HUES64 (cell line): ENCODE results near the gene TMEM259.
A peak's percentile ranks its signal among the peaks of the same experiment; 100 is the strongest.

Experiments used
- H3K27ac ChIP-seq: 2 replicates; pipeline ENCODE4 v1.7.0; 2013; ENCODE audit warnings: low read depth, low read length, inconsistent platforms
- H3K27me3 ChIP-seq: 2 replicates; pipeline ENCODE4 v1.6.1; 2013; ENCODE audit warnings: mild to moderate bottlenecking, low read length; ENCODE audit not compliant: insufficient read depth
- H3K36me3 ChIP-seq: 2 replicates; pipeline ENCODE4 v1.6.1; 2013; ENCODE audit warnings: mild to moderate bottlenecking, low read length; ENCODE audit not compliant: insufficient read depth
- H3K4me1 ChIP-seq: 2 replicates; pipeline ENCODE4 v1.6.1; 2013; ENCODE audit warnings: mild to moderate bottlenecking, low read length, moderate library complexity; ENCODE audit not compliant: insufficient read depth
- H3K4me3 ChIP-seq: 2 replicates; pipeline ENCODE4 v1.5.1; 2013; ENCODE audit warnings: mild to moderate bottlenecking, low read length, moderate library complexity
- H3K9ac ChIP-seq: 2 replicates; pipeline ENCODE4 v1.6.1; 2013; ENCODE audit warnings: mild to moderate bottlenecking, low read depth, low read length
- H3K9me3 ChIP-seq: 2 replicates; pipeline ENCODE4 v1.6.1; 2013; ENCODE audit warnings: low read depth, low read length; ENCODE audit not compliant: insufficient read depth
- WGBS: fragments of 150-250, 120-280 bp; methylation state at CpG from one replicate; pipeline ENCODE4 v1.1.7; 2013; ENCODE audit warnings: missing lambda C conversion rate; 5-methylcytosine and 5-hydroxymethylcytosine counted together

The TMEM259 gene

DNA sequence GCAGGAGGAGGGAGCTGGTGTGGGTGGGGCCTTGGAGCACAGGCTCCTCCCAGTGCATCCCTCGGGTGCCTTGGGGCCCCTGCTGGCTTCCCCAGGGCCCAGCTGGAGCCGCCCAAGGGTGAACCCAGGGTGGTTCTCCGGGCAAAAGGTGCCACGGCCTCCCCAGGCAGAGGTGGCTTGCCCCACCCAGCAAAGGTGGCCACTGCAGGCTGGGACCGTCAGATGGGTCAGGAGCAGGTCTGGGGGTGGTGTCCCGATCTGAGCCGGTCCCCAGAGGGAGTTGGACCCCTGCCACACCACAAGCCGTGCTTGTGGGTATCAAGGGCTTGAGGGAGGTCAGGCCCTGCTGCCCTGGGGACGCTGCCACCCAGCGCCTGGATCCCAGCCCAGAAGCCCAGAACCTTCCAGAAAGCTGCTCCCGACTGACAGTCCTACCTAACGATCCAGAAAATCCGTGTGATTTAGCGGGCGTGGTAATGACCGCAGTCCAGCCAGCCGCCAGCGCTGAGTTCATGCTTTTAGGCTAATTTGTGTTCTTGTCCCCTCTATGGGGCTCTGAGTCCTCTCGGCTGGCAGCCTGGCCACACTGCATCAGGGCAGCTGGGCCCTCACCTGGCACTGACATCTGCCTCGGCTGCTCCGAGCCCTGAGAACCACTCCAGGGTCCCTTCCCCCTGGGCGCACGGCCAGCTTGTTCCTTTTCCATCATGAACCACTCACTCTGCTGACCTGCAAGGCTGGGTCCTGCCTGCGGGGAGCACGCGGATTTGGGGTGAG is 25.7 kb downstream of the TMEM259 start:
- Histone ChIP-seq H3K9ac (no peak overlapping the region), H3K27ac (no peak overlapping the region), H3K9me3 (no peaks in the 10 kb centered on the region), H3K27me3 (peaks cover 24% of the 10 kb centered on the region), H3K36me3 (peaks cover 29% of the 10 kb centered on the region), H3K4me1 (no peaks in the 10 kb centered on the region; the same call in 1 of the 2 replicates), H3K4me3 (no peak overlapping the region)
- 92% methylated on average over 26 of the region's 26 CpGs for WGBS

DNA sequence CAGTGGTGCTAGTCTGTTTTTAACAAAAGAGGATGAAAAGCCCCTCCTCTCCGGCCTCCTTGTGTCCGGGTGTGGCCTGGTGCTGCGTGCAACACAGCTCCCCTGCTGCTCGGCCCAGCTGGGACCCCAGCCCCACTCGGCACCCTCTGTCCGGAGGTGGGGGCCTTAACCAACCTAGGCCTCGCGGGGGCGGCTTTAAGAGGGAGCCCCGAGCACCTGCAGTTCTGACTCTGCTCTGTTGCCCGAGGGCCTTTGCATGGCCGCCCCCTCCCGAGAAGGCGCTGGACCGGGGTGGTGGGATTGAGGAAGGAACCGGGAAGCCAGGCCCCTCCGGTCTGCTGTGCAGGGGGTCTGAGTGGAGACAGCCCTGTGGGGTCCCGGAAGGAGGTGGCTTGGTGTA is 26.4 kb downstream of the TMEM259 start:
- no peaks in the 10 kb centered on the region for H3K9me3 ChIP-seq
- no peak overlapping the region for H3K4me3 ChIP-seq
- H3K4me1 ChIP-seq = no peaks in the 10 kb centered on the region; the same call in 1 of the 2 replicates
- H3K27ac ChIP-seq = no peak overlapping the region
- H3K27me3 ChIP-seq = peaks cover 20% of the 10 kb centered on the region
- H3K36me3 ChIP-seq = peaks cover 34% of the 10 kb centered on the region
- WGBS = 94% methylated on average over 18 of the region's 18 CpGs
- no peak overlapping the region for H3K9ac ChIP-seq

DNA sequence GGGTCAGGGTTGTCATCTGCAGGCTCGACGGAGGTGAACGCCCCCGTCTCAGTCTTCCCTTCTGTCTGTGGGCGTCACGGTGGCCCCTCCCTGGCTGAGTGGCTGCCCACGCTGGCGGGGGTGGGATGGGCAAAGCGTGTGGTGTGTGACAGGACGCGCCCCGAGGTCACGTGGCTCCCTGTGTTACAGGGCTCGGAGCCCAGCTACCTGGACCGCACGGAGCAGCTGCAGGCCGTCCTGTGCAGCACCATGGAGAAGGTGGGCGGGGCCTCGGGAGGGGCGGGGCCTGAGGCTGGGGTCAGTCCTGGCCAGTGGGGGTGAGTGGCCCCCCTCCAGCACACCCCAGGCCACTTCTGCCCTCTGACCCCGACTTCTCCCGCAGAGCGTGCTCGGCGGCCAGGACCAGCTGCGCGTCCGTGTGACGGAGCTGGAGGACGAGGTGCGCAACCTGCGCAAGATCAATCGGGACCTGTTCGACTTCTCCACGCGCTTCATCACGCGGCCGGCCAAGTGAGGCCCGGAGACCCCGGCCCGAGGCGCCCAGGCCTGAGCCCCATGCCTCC is 27.0 kb downstream of the TMEM259 start:
- Histone ChIP-seq H3K4me3 (no peak overlapping the region), H3K9me3 (no peaks in the 10 kb centered on the region), H3K36me3 (peaks cover 34% of the 10 kb centered on the region), H3K4me1 (no peaks in the 10 kb centered on the region; the same call in 1 of the 2 replicates), H3K27ac (no peak overlapping the region), H3K9ac (no peak overlapping the region), H3K27me3 (peaks cover 14% of the 10 kb centered on the region)
- WGBS = 93% methylated on average over 43 of the region's 43 CpGs

DNA sequence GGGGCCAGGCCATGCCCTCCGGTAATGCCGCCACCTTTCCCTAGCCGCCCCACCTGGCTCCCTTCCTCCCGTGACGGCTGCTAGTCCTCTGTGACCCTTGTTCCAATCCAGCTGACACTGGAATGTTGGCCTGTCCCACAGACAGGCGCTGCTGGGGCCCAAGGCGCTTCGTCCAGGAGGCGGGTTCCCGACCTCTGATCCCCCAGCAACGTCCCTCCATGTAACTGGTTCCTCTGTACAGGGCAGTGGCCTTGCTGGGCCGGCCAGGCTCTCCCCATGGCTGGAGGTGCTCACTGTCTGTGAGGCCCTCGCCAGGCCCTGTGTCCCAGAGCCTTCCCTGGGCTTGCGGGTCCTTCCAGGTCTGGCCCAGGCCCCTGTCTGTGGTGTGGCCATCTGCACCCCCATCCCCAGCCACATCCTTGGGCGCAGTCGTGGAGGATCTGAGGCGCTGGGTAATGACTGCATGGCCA is 27.5 kb downstream of the TMEM259 start:
- Histone ChIP-seq H3K4me3 (no peak overlapping the region), H3K36me3 (peaks cover 38% of the 10 kb centered on the region), H3K27ac (no peak overlapping the region), H3K9me3 (no peaks in the 10 kb centered on the region), H3K27me3 (peaks cover 9% of the 10 kb centered on the region), H3K4me1 (no peaks in the 10 kb centered on the region; the same call in 1 of the 2 replicates), H3K9ac (no peak overlapping the region)
- 95% methylated on average over 17 of the region's 17 CpGs for WGBS

DNA sequence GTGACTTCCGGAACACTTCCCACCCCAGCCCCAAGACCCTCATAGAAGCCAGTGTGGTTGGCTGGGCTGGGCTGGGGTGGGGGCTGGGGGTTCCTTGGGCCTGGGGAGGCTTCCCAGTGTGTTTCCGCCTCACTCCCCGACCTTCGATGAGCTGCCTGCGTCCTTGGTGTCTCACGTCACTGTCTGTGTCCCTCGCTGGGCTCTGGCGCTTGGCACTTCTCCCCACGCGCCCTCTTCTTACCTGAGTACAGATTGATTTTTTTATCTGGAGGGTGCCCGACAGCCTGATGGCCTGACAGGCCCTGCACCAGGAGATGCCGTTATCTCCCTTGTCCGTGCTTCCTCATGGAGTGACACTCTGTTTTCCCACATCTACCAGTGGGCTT is 28.3 kb downstream of the TMEM259 start:
- no peak overlapping the region for H3K4me3 ChIP-seq
- 97% methylated on average over 12 of the region's 13 CpGs for WGBS

DNA sequence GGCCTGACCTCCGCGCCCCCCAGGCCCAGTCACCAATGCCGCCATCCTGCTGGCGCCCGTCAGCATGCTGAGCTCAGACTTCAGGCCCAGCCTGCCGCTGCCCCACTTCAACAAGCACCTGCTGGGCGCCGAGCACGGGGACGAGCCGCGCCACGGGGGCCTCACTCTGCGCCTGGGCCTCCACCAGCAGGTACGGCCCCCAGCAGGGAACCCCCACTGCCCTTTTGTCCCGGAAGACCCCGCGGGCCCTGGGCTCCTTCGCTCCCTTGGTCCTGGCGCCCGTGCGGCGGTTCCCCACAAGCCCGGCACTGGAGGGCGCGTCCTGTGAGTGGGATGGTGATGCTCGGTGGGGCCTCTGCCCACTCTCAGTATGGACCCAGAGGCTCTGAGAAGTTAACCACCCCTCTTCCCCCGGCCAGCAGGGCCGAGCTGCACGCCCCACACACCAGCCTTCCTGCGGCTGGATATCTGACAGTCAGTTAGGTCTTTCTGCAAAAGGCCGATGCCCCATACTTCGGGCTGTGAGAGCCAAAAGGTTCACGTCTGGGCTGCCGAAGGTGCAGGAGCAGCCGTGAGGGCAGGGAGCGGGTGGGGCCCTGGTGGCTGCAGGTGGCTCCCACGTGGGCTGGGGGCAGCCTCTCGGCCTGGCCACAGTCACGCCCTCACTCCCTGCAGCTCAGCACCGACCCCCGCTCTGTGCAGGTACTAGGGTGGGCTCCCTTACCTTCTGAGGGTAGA is 28.8 kb downstream of the TMEM259 start:
- H3K9ac ChIP-seq = no peak overlapping the region
- peaks cover 47% of the 10 kb centered on the region for H3K36me3 ChIP-seq
- no peak overlapping the region for H3K4me3 ChIP-seq
- H3K27me3 ChIP-seq = no peaks in the 10 kb centered on the region; the same call in 1 of the 2 replicates
- H3K27ac ChIP-seq = no peak overlapping the region
- WGBS = 92% methylated on average over 42 of the region's 42 CpGs
- H3K4me1 ChIP-seq = no peaks in the 10 kb centered on the region; the same call in 1 of the 2 replicates
- no peaks in the 10 kb centered on the region for H3K9me3 ChIP-seq

More for the DNA sequence above, 28.3 kb downstream of the TMEM259 start:
- no peaks in the 10 kb centered on the region for H3K9me3 ChIP-seq
- peaks cover 1% of the 10 kb centered on the region; the same call in 1 of the 2 replicates for H3K27me3 ChIP-seq
- H3K27ac ChIP-seq = no peak overlapping the region
- no peak overlapping the region for H3K9ac ChIP-seq
- no peaks in the 10 kb centered on the region; the same call in 1 of the 2 replicates for H3K4me1 ChIP-seq
- peaks cover 43% of the 10 kb centered on the region for H3K36me3 ChIP-seq

DNA sequence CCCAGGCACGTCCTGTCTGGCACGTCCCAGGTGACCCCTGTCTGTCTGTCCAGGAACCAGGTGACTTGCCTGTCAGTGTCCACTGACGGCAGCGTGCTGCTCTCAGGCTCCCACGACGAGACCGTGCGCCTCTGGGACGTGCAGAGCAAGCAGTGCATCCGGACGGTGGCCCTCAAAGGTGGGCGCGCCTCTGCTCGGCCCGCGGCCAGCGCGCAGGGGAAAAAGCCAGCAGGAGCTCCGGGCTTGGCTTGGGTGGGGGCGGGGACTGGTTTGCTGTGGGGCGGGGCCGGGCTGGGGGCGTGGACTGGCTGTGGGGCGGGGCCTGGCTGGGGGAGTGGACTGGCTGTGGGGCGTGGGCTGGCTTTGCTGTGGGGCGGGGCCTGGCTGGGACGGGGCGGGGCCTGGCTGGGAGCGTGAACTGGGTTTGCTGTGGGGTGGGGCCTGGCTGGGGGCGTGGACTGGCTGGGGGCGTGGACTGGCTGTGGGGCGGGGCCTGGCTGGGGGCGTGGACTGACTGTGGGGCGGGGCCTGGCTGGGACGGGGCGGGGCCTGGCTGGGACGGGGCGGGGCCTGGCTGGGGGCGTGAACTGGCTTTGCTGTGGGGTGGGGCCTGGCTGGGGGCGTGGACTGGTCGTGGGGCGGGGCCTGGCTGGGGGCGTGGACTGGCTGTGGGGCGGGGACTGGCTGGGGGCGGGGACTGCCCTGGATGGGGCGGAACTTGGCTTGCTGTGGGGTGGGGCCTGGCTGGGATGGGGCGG is 29.6 kb downstream of the TMEM259 start:
- Histone ChIP-seq H3K9ac (no peak overlapping the region), H3K27ac (peak overlapping the region; percentile 30; the same call in 1 of the 2 replicates), H3K9me3 (no peaks in the 10 kb centered on the region), H3K36me3 (peaks cover 55% of the 10 kb centered on the region), H3K4me3 (no peak overlapping the region), H3K27me3 (no peaks in the 10 kb centered on the region; the same call in 1 of the 2 replicates), H3K4me1 (no peaks in the 10 kb centered on the region; the same call in 1 of the 2 replicates)
- WGBS = 86% methylated on average over 35 of the region's 47 CpGs

DNA sequence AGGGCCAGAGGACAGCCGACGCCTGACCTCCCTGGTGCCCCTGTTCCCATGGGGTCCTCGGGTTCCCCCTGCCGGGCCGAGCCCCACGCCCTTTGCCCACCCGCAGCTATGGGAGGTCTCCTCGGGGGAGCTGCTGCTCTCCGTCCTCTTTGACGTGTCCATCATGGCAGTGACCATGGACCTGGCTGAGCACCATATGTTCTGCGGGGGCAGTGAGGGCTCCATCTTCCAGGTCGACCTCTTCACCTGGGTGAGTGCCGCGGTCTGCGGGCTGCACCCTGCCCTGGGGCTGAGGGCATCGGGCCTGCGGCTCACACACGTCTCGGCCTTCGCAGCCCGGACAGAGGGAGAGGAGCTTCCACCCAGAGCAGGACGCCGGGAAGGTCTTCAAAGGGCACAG is 30.2 kb downstream of the TMEM259 start:
- 91% methylated on average over 23 of the region's 23 CpGs for WGBS
- Histone ChIP-seq H3K27me3 (no peaks in the 10 kb centered on the region), H3K9ac (no peak overlapping the region), H3K36me3 (peaks cover 61% of the 10 kb centered on the region), H3K9me3 (no peaks in the 10 kb centered on the region), H3K4me3 (no peak overlapping the region), H3K27ac (peak overlapping the region; percentile 30; the same call in 1 of the 2 replicates), H3K4me1 (no peaks in the 10 kb centered on the region; the same call in 1 of the 2 replicates)

DNA sequence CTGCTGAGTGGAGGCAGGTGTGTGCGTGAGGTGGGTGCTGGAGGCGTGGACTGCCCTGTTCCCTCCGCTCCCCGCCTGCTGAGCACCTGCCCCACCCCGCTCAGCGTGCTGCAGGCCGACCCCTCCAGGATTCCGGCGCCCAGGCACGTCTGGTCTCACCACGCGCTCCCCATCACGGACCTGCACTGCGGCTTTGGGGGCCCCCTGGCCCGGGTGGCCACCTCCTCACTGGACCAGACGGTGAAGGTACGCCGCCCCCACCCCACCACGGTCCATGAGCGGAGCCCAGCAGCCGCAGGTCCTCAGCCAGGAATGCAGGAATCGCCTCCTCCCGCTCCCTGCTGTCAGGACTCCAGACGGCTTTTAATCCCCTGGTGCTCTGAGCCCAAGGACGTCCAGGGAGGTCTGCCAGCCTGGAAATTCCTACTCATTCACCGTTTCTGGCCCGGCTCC is 30.8 kb downstream of the TMEM259 start:
- 77% methylated on average over 27 of the region's 27 CpGs for whole genome bisulfite sequencing

DNA sequence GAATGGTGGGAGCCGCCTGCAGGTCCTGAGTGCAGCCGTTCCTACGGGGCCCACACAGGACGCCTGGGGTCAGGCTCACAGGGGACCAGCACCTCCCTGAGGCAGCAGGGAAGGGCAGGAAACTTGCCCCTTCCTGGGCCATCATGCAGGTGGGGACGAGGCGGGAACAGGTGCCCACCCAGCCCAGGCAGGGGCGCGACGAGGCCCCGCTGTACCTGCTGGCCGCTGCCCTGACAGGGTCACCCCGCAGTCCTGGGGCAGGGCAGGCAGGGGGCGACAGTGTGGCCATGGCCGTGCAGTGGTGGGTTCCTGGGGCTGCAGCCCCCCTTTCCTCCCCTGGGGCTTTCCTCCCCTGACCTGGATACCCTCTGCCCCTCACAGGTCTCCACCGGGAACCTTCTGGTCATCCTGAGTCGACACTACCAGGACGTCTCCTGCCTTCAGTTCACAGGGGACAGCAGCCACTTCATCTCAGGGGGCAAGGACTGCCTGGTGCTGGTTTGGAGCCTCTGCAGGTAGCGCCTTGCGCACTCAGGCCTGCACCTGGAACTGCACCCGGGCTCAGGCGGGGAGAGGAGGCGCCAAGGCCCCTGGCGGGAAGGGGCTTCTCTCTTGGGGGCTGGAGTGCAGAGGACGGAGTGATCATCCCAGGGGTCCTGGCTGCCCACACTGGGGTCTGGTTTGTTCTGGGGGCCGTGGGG is 31.4 kb downstream of the TMEM259 start:
- Histone ChIP-seq H3K4me3 (no peak overlapping the region), H3K27ac (no peak overlapping the region), H3K9ac (no peak overlapping the region), H3K36me3 (peaks cover 65% of the 10 kb centered on the region), H3K9me3 (no peaks in the 10 kb centered on the region), H3K27me3 (no peaks in the 10 kb centered on the region), H3K4me1 (peaks cover 2% of the 10 kb centered on the region)
- WGBS = 91% methylated on average over 25 of the region's 25 CpGs

More for the DNA sequence above, 30.8 kb downstream of the TMEM259 start:
- H3K36me3 ChIP-seq = peaks cover 65% of the 10 kb centered on the region
- no peak overlapping the region; the same call in 1 of the 2 replicates for H3K27ac ChIP-seq
- no peak overlapping the region for H3K4me3 ChIP-seq
- no peaks in the 10 kb centered on the region; the same call in 1 of the 2 replicates for H3K4me1 ChIP-seq
- H3K9ac ChIP-seq = no peak overlapping the region
- no peaks in the 10 kb centered on the region for H3K27me3 ChIP-seq
- H3K9me3 ChIP-seq = no peaks in the 10 kb centered on the region
